D721Med (cell line): ENCODE results near the gene CX3CL1.

Experiments used
- DNase-seq: peaks from one replicate; pipeline ENCODE4 v3.0.0; 2011; ENCODE audit warnings: low spot score; ENCODE audit not compliant: insufficient read length
- FAIRE-seq: peaks from 2 replicates; lab custom pipeline; 2011; peaks lifted over from hg19 to GRCh38; lab: Jason Lieb, UNC
- TF ChIP-seq, protein P1 (sequence below): IDR thresholded peaks from 2 replicates; pipeline ENCODE4 v1.5.1; 2012; ENCODE audit warnings: mild to moderate bottlenecking, control low read depth; ENCODE audit not compliant: insufficient read depth; ENCODE audit errors: missing control alignments

CX3CL1 gene

DNA sequence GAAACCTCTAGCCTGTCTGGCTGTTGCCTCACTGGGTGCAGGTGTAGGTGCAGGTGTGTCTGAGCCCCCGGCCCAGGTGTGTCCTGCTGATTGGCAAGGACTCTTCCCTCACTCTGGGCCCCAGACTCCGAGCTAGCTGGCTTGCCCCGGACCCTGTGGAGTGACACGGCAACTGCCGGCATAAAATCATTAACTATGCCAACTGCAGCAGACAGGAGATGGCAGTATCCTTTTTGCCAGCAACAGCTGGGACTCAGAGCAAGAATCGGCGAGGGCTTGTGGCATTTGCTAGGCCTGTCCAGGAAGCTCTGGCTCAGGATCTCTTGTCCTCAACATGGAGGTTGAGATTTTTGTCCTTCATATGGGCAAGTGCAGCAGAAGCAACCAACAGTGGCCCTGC is 54.1 kb downstream of the CX3CL1 start:
- TF ChIP-seq, protein P1, sequence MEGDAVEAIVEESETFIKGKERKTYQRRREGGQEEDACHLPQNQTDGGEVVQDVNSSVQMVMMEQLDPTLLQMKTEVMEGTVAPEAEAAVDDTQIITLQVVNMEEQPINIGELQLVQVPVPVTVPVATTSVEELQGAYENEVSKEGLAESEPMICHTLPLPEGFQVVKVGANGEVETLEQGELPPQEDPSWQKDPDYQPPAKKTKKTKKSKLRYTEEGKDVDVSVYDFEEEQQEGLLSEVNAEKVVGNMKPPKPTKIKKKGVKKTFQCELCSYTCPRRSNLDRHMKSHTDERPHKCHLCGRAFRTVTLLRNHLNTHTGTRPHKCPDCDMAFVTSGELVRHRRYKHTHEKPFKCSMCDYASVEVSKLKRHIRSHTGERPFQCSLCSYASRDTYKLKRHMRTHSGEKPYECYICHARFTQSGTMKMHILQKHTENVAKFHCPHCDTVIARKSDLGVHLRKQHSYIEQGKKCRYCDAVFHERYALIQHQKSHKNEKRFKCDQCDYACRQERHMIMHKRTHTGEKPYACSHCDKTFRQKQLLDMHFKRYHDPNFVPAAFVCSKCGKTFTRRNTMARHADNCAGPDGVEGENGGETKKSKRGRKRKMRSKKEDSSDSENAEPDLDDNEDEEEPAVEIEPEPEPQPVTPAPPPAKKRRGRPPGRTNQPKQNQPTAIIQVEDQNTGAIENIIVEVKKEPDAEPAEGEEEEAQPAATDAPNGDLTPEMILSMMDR, result no peak
- DNase-seq, result no peak
- no peak for FAIRE-seq

DNA sequence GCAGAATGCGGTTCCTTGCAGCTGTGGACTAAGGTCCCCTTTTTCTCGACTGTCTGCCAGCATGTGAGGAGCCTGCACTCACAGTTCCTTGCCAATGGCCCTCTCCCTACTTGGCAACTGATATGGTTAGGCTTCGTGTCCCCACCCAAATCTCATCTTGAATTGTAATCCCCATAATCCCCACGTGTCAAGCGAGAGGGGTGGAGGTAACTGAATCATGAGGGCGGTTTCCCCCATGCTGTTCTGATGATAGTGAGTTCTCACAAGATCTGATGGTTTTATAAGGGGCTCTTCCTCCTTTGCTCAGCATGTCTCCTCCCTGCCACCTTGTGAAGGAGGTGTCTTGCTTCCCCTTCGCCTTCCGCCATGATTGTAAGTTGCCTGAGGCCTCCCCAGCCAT is 55.0 kb downstream of the CX3CL1 start:
- TF ChIP-seq, protein P1, result no peak
- DNase-seq (no peak), FAIRE-seq (no peak)

DNA sequence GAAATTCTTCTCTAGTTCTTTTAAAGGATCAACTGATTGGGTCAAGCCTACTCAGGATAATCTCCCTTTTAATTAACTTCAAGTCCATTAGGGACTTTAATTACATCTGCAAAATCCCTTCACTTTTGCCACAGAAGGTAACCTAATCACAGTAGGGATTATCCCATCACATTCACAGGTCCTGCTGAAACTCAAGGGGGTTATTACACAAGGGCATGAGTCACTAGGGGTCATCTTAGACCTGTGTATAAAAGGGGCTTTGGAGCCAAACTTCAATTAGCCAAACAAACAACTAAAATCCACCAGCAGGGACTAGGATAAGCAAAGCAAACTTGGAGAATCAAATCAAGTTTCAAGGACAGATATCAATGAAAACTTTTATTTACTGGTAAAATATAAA is 55.5 kb downstream of the CX3CL1 start:
- FAIRE-seq (no peak), DNase-seq (peak; percentile 27)
- TF ChIP-seq, protein P1, result peak; percentile 13

DNA sequence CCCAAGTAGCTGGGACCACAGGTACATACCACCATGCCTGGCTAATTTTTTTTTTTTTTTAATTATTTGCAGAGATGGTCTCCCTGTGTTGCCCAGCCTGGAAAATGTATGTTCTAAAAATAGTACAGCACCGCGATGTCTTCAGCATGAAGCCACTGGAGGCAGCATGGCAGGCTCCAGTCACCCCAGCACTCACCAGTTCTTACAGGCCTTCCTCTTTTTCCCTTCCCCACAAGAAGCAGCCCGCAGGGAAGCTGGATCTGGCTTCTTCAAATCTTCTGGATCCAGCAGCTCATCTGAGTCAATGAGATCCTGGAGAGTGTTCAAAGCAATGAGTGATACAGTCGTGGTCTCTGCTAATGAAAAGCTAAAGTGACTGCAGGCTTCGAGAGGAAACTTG is 58.7 kb downstream of the CX3CL1 start:
- TF ChIP-seq, protein P1, result no peak
- no peak for DNase-seq
- FAIRE-seq, result no peak

DNA sequence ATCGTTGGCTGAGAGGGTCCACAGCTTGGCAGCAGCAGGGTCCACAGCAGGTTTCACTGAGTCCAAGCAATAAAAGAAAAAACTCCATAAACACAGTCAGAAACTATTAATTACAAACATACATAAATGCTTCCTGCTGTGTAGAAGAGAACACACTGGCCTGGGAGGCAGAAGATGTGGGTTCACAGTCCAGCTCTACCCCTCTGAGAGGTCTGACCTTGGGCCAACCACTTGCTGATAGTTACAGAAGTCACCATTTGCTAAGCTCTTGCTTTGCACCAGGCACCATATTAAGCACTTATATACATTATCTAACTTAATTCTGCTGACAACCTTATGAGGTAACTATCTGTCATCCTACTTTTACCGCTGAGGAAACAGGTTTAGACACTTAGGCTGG is 60.2 kb downstream of the CX3CL1 start:
- DNase-seq (no peak), FAIRE-seq (no peak)
- TF ChIP-seq, protein P1, result no peak

DNA sequence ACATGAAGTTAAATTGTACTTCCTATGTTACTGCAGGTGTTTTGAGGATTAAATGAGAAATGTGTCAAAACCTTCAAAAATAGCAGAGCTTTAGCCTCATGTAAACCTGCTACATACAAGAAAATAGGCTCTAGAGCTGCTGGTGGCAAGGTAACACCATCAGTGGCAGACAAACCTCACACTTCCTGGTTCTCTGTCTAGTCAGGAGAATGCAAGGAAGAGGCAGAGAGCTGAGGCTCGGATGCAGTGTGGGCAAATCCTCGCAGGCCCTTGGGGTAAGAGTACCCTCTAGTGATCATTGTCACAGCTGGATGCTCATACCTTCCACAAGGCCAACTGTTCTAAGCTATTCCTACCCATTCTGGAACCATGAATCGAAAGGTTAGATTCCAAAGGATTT is 60.7 kb downstream of the CX3CL1 start:
- no peak for FAIRE-seq

DNA sequence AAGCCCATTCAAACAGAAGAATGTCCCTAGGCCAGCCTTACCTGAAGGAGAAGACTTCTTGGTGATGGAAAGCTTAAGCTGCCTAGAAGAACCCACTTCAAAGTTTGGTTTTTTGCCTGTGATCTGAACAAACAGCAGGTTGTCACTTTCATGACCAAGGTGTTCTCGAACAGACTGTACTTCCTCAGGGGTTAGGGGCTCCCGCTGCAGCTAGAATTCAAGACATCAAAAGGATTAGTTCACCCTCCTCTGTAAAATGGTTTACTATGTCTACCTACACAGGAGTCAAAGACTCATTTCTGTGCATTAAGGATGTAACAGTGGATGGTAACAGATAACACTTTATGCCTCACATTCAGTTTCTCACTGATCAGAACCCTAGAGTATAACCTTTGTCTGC is 61.7 kb downstream of the CX3CL1 start:
- DNase-seq, result no peak
- no peak for FAIRE-seq
- TF ChIP-seq, protein P1, result no peak

More for the DNA sequence above, 60.7 kb downstream of the CX3CL1 start:
- no peak for DNase-seq
- TF ChIP-seq, protein P1, result no peak
